CD14-positive monocyte (primary cell): Measurements from ENCODE around the gene HOXA5. TPM values are rescaled to one million over a fixed set of nuclear protein-coding genes. Genes with fewer than 3 reads are reported as not detected.

Source experiments
- DNase-seq, 3 donors: peaks; one replicate each; pipeline ENCODE4 v3.0.0-alpha.2; 2011 to 2022
- H2AFZ ChIP-seq: 2 replicates; pipeline ENCODE4 v1.6.0; 2012; ENCODE audit warnings: mild to moderate bottlenecking, low read depth, low read length, inconsistent platforms; ENCODE audit not compliant: insufficient read depth, poor library complexity, severe bottlenecking
- H3K27ac ChIP-seq, 2 donors: 1 replicate in 1 of 2; 2 replicates in 1 of 2; pipeline ENCODE4 v1.5.1; 2012 to 2013; ENCODE audit warnings: low read length in 2 of 2, control low read depth in 1 of 2, inconsistent platforms in 1 of 2, low read depth in 1 of 2, mild to moderate bottlenecking in 1 of 2
- H3K27me3 ChIP-seq, 2 donors: one replicate each; pipeline versions ENCODE4 v1.6.0 to v1.6.1; 2011 to 2013; ENCODE audit warnings: low read length in 2 of 2; ENCODE audit not compliant: control insufficient read depth in 2 of 2, insufficient read depth in 2 of 2
- H3K36me3 ChIP-seq, 2 donors: replicated peaks in 1 of 2; 1 replicate in 1 of 2; 2 replicates in 1 of 2; pipeline versions ENCODE4 v1.5.1 to v1.6.1; 2012 to 2013; ENCODE audit warnings: low read length in 2 of 2, control low read depth in 1 of 2, inconsistent platforms in 1 of 2, mild to moderate bottlenecking in 1 of 2; ENCODE audit not compliant: insufficient read depth in 2 of 2, control insufficient read depth in 1 of 2
- H3K4me1 ChIP-seq, 2 donors: 1 replicate in 1 of 2; 2 replicates in 1 of 2; pipeline versions ENCODE4 v1.5.1 to v1.6.1; 2012 to 2013; ENCODE audit warnings: low read length in 2 of 2, control low read depth in 1 of 2, inconsistent platforms in 1 of 2, mild to moderate bottlenecking in 1 of 2, moderate library complexity in 1 of 2; ENCODE audit not compliant: insufficient read depth in 2 of 2, control insufficient read depth in 1 of 2
- H3K4me2 ChIP-seq: replicated peaks from 2 replicates; pipeline ENCODE3; 2012; ENCODE audit warnings: low read length, moderate library complexity, mild to moderate bottlenecking; ENCODE audit not compliant: poor library complexity, severe bottlenecking; ENCODE audit errors: extremely low read depth
- H3K4me3 ChIP-seq, 3 experiments: fragments of 200-600 bp in 1 of 3; sonication (generic) in 1 of 3; replicated peaks in 1 of 3; 1 replicate in 2 of 3; 2 replicates in 1 of 3; pipeline ENCODE4 v1.5.1; 2011 to 2013; ENCODE audit warnings: low read length in 3 of 3, mild to moderate bottlenecking in 3 of 3, control low read depth in 2 of 3, low read depth in 2 of 3, inconsistent platforms in 1 of 3, moderate library complexity in 1 of 3
- H3K79me2 ChIP-seq: 2 replicates; pipeline ENCODE4 v1.6.0; 2012; ENCODE audit warnings: mild to moderate bottlenecking, control low read depth, inconsistent platforms, low read length, moderate library complexity; ENCODE audit not compliant: insufficient read depth
- H3K9ac ChIP-seq: 2 replicates; pipeline ENCODE4 v1.6.0; 2017; ENCODE audit warnings: low read length, mild to moderate bottlenecking; ENCODE audit not compliant: insufficient read depth, poor library complexity, severe bottlenecking
- H3K9me3 ChIP-seq, 2 donors: replicated peaks in 1 of 2; 1 replicate in 1 of 2; 2 replicates in 1 of 2; pipeline versions ENCODE4 v1.5.1 to v1.6.1; 2012 to 2013; ENCODE audit warnings: low read length in 2 of 2, control low read depth in 1 of 2; ENCODE audit not compliant: control insufficient read depth in 1 of 2, insufficient read depth in 1 of 2
- H4K20me1 ChIP-seq: 2 replicates; pipeline ENCODE4 v1.6.0; 2012; ENCODE audit warnings: mild to moderate bottlenecking, low read length, control low read depth, moderate library complexity; ENCODE audit not compliant: insufficient read depth
- H3K27ac Mint-ChIP-seq, 7 donors: one replicate each; pipeline ENCODE4 v1.8.0; 2020; ENCODE audit warnings: mild to moderate bottlenecking in 7 of 7, mixed read lengths in 7 of 7, moderate library complexity in 6 of 7, inconsistent platforms in 2 of 7
- H3K27me3 Mint-ChIP-seq, 3 donors: one replicate each; pipeline ENCODE4 v1.8.0; 2021 to 2022; ENCODE audit warnings: low read depth in 3 of 3, mild to moderate bottlenecking in 3 of 3, mixed read lengths in 3 of 3, moderate library complexity in 3 of 3, inconsistent platforms in 1 of 3
- H3K36me3 Mint-ChIP-seq, 2 donors: one replicate each; pipeline ENCODE4 v1.8.0; 2020; ENCODE audit warnings: mixed read lengths in 2 of 2, inconsistent platforms in 1 of 2, mild to moderate bottlenecking in 1 of 2
- H3K4me1 Mint-ChIP-seq: one replicate; pipeline ENCODE4 v1.8.0; 2020; ENCODE audit warnings: mild to moderate bottlenecking, mixed read lengths
- H3K4me3 Mint-ChIP-seq, 2 donors: one replicate each; pipeline ENCODE4 v1.8.0; 2020; ENCODE audit warnings: mild to moderate bottlenecking in 2 of 2, mixed read lengths in 2 of 2, moderate library complexity in 1 of 2
- H3K9me3 Mint-ChIP-seq, 7 donors: one replicate each; pipeline ENCODE4 v1.8.0; 2020 to 2022; ENCODE audit warnings: mixed read lengths in 7 of 7, mild to moderate bottlenecking in 6 of 7, moderate library complexity in 6 of 7, inconsistent platforms in 2 of 7
- WGBS: methylation state at CpG from one replicate; pipeline ENCODE4 v1.1.5; 2013; ENCODE audit warnings: missing lambda C conversion rate; ENCODE audit not compliant: insufficient coverage; 5-methylcytosine and 5-hydroxymethylcytosine counted together
- intact Hi-C, 2 donors: fragments of 100-400 bp; cut with micrococcal nuclease; formaldehyde crosslinking; loops; one replicate each; pipeline versions ENCODE4 v1.15.0 to v1.15.1; 2023
- polyA plus RNA-seq, 3 donors: library from polyadenylated mRNA; depleted of rRNA in 1 of 3; unstranded in 2 of 3; stranded (reverse) in 1 of 3; fragments of 300-500 nt in 2 of 3; fragments of >200 nt in 1 of 3; fragmentation: Illumina TruSeq in 2 of 3; gene quantifications; 1 replicate in 2 of 3; 2 replicates in 1 of 3; pipeline ENCODE4 v1.2.3, GENCODE V29; 2012 to 2021
- TF ChIP-seq, protein P1 (sequence below): fragments of 200-600 bp; IDR thresholded peaks from one replicate; pipeline ENCODE4 v1.8.0; 2022; ENCODE audit warnings: antibody characterized with exemption, mild to moderate bottlenecking

The HOXA5 gene
- polyA plus RNA-seq, 3 donors = 0.85 to 3.0 (median 1.8) TPM

GRCh38 chr7:27157702-27158431 is 14.4 kb upstream of the HOXA5 start:
- H3K4me3 ChIP-seq = no peak overlapping the region
- intact Hi-C loops = loop anchor here in 1 of 2 donors (5.0 kb wide), 2 partner anchors 61 to 1296 kb away; partner anchors contain the start of gene HOXA1
- H3K27ac Mint-ChIP-seq = no peak overlapping the region
- H3K27me3 ChIP-seq = peaks cover 76 to 92% of the 10 kb centered on the region in 2 donors
- peaks cover 51 to 61% of the 10 kb centered on the region in 2 donors for H3K4me1 ChIP-seq
- DNase-seq = no peak
- H3K36me3 ChIP-seq = no peaks in the 10 kb centered on the region
- peaks cover 0 to 57% (median 23%) of the 10 kb centered on the region in 7 donors for H3K9me3 Mint-ChIP-seq
- TF ChIP-seq, protein P1, sequence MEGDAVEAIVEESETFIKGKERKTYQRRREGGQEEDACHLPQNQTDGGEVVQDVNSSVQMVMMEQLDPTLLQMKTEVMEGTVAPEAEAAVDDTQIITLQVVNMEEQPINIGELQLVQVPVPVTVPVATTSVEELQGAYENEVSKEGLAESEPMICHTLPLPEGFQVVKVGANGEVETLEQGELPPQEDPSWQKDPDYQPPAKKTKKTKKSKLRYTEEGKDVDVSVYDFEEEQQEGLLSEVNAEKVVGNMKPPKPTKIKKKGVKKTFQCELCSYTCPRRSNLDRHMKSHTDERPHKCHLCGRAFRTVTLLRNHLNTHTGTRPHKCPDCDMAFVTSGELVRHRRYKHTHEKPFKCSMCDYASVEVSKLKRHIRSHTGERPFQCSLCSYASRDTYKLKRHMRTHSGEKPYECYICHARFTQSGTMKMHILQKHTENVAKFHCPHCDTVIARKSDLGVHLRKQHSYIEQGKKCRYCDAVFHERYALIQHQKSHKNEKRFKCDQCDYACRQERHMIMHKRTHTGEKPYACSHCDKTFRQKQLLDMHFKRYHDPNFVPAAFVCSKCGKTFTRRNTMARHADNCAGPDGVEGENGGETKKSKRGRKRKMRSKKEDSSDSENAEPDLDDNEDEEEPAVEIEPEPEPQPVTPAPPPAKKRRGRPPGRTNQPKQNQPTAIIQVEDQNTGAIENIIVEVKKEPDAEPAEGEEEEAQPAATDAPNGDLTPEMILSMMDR = no peak
- peaks cover 0 to 55% of the 10 kb centered on the region in 2 donors for H3K9me3 ChIP-seq
- peaks cover 6 to 24% of the 10 kb centered on the region in 2 donors for H3K36me3 Mint-ChIP-seq
- H3K4me3 Mint-ChIP-seq = peak overlapping the region; percentile 41 to 80
- no peak overlapping the region for H3K27ac ChIP-seq
- no peaks in the 10 kb centered on the region for H3K79me2 ChIP-seq
- no peak overlapping the region for H2AFZ ChIP-seq
- peaks cover 89 to 93% (median 90%) of the 10 kb centered on the region in 3 donors for H3K27me3 Mint-ChIP-seq
- H3K9ac ChIP-seq = no peak overlapping the region
- H3K4me1 Mint-ChIP-seq = peaks cover 58% of the 10 kb centered on the region
- no peaks in the 10 kb centered on the region for H4K20me1 ChIP-seq
- 0% methylated on average over 6 of the region's 30 CpGs for WGBS
- H3K4me2 ChIP-seq = no peak overlapping the region

- TF ChIP-seq, protein P1 = no peak
- Histone ChIP-seq H2AFZ (no peak overlapping the region), H3K79me2 (no peaks in the 10 kb centered on the region), H3K4me3 (no peak overlapping the region), H4K20me1 (no peaks in the 10 kb centered on the region), H3K4me2 (no peak overlapping the region), H3K27me3 (peaks cover 82 to 92% of the 10 kb centered on the region in 2 donors), H3K9ac (no peak overlapping the region), H3K27ac (no peak overlapping the region), H3K9me3 (peaks cover 0 to 63% of the 10 kb centered on the region in 2 donors), H3K4me1 (peaks cover 58 to 63% of the 10 kb centered on the region in 2 donors), H3K36me3 (no peaks in the 10 kb centered on the region)
- DNase-seq = no peak
- 2% methylated on average over 22 of the region's 30 CpGs for WGBS
- Mint-ChIP-seq H3K4me1 (peaks cover 64% of the 10 kb centered on the region), H3K9me3 (peaks cover 0 to 61% (median 23%) of the 10 kb centered on the region in 7 donors), H3K27ac (no peak overlapping the region), H3K27me3 (peaks cover 87 to 96% (median 90%) of the 10 kb centered on the region in 3 donors), H3K4me3 (peak overlapping the region in 1 of 2 donors; percentile 80), H3K36me3 (peaks cover 5 to 21% of the 10 kb centered on the region in 2 donors)
- intact Hi-C loops = loop anchor here in 1 of 2 donors (5.0 kb wide), 2 partner anchors 60 to 1295 kb away; partner anchors contain the start of gene HOXA1
These were observed 13.6 kb upstream of the HOXA5 start for GRCh38 chr7:27156916-27157701.
